Tibial nerve (tissue), 4 donors: ENCODE measurements around the gene ENTR1. TPM values are rescaled to one million over a fixed set of nuclear protein-coding genes. Genes with fewer than 3 reads are reported as not detected.

Source experiments
- DNase-seq, 2 donors: peaks; one replicate each; pipeline ENCODE4 v3.0.0-alpha.2; 2019; ENCODE audit warnings: low spot score in 2 of 2
- H3K27ac ChIP-seq, 4 donors: fragments of 200-600 bp; sonication (generic) in 3 of 4; one replicate each; pipeline ENCODE4 v1.5.1; 2017 to 2019; ENCODE audit warnings: mild to moderate bottlenecking in 1 of 4
- H3K27me3 ChIP-seq, 2 donors: fragments of 200-600 bp; sonication (generic) in 1 of 2; one replicate each; pipeline versions ENCODE4 v1.5.1 to v1.6.0; 2017 to 2019
- H3K36me3 ChIP-seq, 3 donors: fragments of 200-600 bp; sonication (generic); one replicate each; pipeline ENCODE4 v1.5.1; 2018 to 2019
- H3K4me1 ChIP-seq, 4 donors: fragments of 200-600 bp; sonication (generic) in 3 of 4; one replicate each; pipeline ENCODE4 v1.5.1; 2017 to 2019
- H3K4me3 ChIP-seq, 4 donors: fragments of 200-600 bp; sonication (generic) in 3 of 4; one replicate each; pipeline ENCODE4 v1.5.1; 2017 to 2019; ENCODE audit warnings: mild to moderate bottlenecking in 1 of 4, moderate library complexity in 1 of 4
- H3K9me3 ChIP-seq, 4 donors: fragments of 200-600 bp; sonication (generic) in 3 of 4; one replicate each; pipeline ENCODE4 v1.5.1; 2017 to 2019
- EP300 ChIP-seq, 2 donors: sonication (generic); formaldehyde crosslinking; IDR thresholded peaks; one replicate each; pipeline ENCODE4 v1.6.1; 2017; ENCODE audit warnings: antibody characterized with exemption in 2 of 2, mild to moderate bottlenecking in 1 of 2
- POLR2A ChIP-seq, 2 donors: fragments of 450-650 bp; IDR thresholded peaks; one replicate each; pipeline ENCODE4 v1.6.1; 2017; ENCODE audit warnings: antibody characterized with exemption in 2 of 2, mild to moderate bottlenecking in 2 of 2, moderate library complexity in 2 of 2
- WGBS, 2 donors: methylation state at CpG; one replicate each; pipeline ENCODE4 v1.1.5; 2018; 5-methylcytosine and 5-hydroxymethylcytosine counted together
- total RNA-seq, 4 donors: library from RNA; depleted of rRNA; stranded (reverse); fragments of >200 nt; gene quantifications; one replicate each; pipeline ENCODE4 v1.1.0, GENCODE V29; 2016
- TF ChIP-seq, protein P1 (sequence below), 5 experiments: fragments of 200-600 bp in 3 of 5; fragments of 450-650 bp in 2 of 5; sonication (generic) in 3 of 5; IDR thresholded peaks; one replicate each; pipeline ENCODE4 v1.5.1; 2016 to 2019; ENCODE audit warnings: antibody characterized with exemption in 5 of 5, mild to moderate bottlenecking in 3 of 5, moderate library complexity in 2 of 5

Gene ENTR1
- total RNA-seq, 4 donors from 2014 or later = 52.6 to 101 (median 70.9) TPM

DNA sequence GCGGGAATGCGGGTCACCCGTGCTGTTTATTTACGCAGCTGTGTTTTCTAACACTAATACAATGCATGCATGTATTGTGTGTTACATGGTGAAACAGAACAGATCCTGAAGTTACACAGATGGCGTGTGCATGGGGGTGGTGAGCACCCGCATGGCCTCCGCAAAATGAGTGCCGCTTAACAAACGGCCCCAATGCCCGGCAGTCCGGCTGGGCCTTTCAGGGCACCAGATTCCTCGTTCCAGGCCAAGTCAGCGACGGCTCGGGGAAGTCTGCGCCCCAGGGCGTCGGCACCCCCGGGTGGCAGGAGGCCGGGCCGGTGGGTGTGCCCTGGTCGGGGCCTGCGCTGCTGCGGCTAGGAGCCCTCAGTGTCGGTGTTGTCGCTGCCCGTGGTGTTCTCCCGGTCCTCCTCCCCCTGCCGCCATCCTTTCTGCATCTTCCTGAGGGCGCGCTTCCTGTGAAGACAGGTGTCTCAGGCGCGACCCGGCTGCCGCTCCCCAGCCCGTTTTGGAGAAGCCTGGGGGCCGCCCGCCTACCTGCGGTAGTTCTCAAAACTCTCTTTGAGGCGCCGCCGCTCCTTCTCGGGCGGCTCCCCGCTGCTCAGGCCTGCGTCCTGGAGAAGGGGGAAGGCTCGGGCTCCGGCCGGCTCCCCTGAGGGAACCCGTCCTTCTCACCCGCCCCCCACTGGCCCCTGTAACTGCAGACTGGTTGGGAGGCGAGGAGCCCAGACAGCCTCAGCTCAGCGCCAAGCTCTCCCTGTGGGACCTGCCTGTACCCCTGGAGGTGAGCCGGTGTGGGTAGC is 46.3 kb downstream of the ENTR1 start:
- peaks cover 0 to 60% (median 21%) of the 10 kb centered on the region in 4 donors for H3K4me1 ChIP-seq
- H3K4me3 ChIP-seq = peak overlapping the region in 2 of 4 donors; percentile 86 to 89
- TF ChIP-seq, protein P1, sequence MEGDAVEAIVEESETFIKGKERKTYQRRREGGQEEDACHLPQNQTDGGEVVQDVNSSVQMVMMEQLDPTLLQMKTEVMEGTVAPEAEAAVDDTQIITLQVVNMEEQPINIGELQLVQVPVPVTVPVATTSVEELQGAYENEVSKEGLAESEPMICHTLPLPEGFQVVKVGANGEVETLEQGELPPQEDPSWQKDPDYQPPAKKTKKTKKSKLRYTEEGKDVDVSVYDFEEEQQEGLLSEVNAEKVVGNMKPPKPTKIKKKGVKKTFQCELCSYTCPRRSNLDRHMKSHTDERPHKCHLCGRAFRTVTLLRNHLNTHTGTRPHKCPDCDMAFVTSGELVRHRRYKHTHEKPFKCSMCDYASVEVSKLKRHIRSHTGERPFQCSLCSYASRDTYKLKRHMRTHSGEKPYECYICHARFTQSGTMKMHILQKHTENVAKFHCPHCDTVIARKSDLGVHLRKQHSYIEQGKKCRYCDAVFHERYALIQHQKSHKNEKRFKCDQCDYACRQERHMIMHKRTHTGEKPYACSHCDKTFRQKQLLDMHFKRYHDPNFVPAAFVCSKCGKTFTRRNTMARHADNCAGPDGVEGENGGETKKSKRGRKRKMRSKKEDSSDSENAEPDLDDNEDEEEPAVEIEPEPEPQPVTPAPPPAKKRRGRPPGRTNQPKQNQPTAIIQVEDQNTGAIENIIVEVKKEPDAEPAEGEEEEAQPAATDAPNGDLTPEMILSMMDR (IDR thresholded peaks at IDR 0.05) = no peak
- TF ChIP-seq POLR2A (IDR thresholded peaks at IDR 0.05) = no peak
- no peak for TF ChIP-seq EP300 (IDR thresholded peaks at IDR 0.05)
- H3K36me3 ChIP-seq = peaks cover 0 to 2% (median 0%) of the 10 kb centered on the region in 3 donors
- no peak for DNase-seq
- H3K9me3 ChIP-seq = no peaks in the 10 kb centered on the region
- peak overlapping the region in 2 of 4 donors; percentile 95 to 98 for H3K27ac ChIP-seq
- 35 to 42% methylated on average over 35 to 49 of the region's 54 CpGs for WGBS, 2 donors
- H3K27me3 ChIP-seq = no peaks in the 10 kb centered on the region

DNA sequence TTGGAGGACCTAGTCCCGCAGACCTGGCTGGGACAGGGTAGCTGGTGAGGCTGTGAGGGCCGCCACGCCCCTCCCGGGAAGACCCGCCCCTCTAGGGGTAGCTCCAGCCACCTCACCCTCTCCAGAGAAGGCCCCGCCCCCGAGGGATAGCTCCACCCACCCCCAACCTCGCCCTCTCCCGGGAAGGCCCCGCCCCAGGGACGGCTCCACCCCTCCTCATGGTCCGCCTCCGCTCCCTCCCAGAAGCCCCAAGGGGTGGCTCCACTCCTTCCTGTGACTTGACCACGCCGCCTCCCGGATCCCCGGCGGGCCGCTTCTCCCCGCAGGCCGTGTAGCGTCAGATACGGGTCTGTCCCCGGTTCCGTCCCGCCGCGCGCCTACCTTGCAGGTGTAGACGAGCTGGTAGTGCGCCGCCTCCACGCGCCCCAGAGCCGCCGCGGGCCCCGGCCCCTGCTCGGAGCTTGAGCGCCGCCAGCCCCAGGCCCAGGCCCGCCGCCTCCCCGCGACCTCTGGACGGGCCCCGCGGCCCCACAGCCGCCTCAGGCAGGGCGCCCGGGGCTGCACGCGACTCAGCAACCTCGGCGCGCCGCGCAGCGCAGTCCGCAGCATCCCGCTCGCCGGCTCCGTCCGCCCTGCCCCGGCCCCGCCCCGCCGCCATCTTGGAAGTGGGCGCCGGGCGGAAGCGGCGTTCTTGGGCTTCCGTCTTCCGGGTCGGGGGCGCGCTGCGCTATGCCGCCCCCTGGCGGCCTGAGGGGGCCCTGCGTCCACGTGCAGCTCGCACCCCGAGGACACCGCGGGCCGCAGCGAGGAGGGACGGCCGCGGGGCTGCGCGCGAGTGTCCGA is 47.1 kb downstream of the ENTR1 start, which contains the start of gene DNLZ:
Gene DNLZ, minus strand, starts transcription at position 639 of the 843 bp plus-strand sequence. Its CDS starts 30 bp downstream, at position 609.
- peak; percentile 93 to 95 for DNase-seq
- peaks cover 0 to 63% (median 21%) of the 10 kb centered on the region in 4 donors for H3K4me1 ChIP-seq
- peak within 1 kb of the TSS; percentile 71 to 89 (median 84) for H3K4me3 ChIP-seq
- WGBS, 2 donors = 0 to 2% methylated on average over 26 to 83 of the region's 97 CpGs
- TF ChIP-seq, protein P1 (IDR thresholded peaks at IDR 0.05) = peak; percentile 99 to 100 (median 100)
- TF ChIP-seq POLR2A (IDR thresholded peaks at IDR 0.05) = peak; percentile 72 to 74
- TF ChIP-seq EP300 (IDR thresholded peaks at IDR 0.05) = peak; percentile 10 to 88
- peak within 1 kb of the TSS; percentile 90 to 98 (median 93) for H3K27ac ChIP-seq
- H3K27me3 ChIP-seq = no peaks in the 10 kb centered on the region
- no peaks in the 10 kb centered on the region for H3K9me3 ChIP-seq
- H3K36me3 ChIP-seq = peaks cover 0 to 10% (median 0%) of the 10 kb centered on the region in 3 donors

DNA sequence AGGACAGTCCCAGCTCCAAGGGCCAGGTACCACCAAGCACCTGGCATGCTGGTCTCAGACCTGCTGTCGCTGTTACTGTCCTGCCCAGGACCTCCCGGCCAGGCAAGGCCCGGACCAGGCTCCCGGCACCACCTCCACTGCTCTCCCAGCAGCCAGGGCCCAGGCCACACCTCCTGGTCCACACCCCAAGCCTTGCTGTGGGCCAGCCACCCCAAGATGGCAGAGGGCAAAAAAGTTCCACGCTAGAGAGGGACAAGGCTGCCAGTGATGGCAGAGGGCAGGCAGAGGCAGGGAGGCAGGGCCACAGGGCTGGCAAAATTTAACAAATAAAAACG is 48.0 kb downstream of the ENTR1 start:
- no peaks in the 10 kb centered on the region for H3K9me3 ChIP-seq
- no peak for DNase-seq
- H3K27ac ChIP-seq = peak overlapping the region; percentile 68 to 98 (median 84)
- peaks cover 0 to 19% (median 0%) of the 10 kb centered on the region in 3 donors for H3K36me3 ChIP-seq
- no peak for TF ChIP-seq EP300 (IDR thresholded peaks at IDR 0.05)
- no peak for TF ChIP-seq POLR2A (IDR thresholded peaks at IDR 0.05)
- TF ChIP-seq, protein P1 (IDR thresholded peaks at IDR 0.05) = no peak
- WGBS, 2 donors = 69 to 77% methylated on average over 2 to 3 of the region's 6 CpGs
- H3K27me3 ChIP-seq = no peaks in the 10 kb centered on the region
- H3K4me1 ChIP-seq = peaks cover 0 to 63% (median 21%) of the 10 kb centered on the region in 4 donors
- peak overlapping the region in 1 of 4 donors; percentile 86 for H3K4me3 ChIP-seq

DNA sequence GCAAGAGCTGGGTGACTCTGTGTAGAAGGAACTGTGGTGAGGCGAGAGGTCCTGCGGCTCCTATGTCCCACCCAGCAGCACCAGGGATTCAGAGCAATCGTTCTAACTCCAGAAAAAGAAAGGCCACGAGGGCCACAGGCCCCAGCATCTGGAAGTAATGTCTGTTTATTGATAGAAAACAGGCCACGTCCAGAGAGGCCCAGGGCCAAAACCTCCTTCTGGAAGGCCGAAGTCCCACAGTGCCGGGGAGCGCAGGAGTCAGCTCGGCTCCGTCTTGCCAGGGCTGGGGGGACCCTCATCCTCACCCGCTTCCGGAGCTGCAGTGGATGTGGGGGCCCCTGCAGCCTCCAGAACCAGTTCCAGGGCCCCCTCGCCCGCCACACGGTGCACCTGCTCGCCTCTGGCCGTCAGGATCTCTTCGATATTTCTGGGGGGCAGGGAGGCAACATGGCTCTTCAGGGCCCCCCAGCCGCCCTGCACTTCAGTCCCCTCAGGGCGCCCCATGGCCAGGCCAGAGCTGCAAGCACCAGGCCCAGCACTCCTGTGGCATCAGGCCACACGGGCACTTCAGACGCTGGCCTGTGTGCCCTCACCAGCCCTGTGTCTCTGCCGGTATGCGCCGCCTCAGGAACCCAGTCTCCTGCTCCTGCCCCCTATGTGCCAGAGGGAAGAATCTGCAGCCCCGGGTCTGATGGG is 48.5 kb downstream of the ENTR1 start:
- Histone ChIP-seq H3K27ac (peak overlapping the region; percentile 68 to 98 (median 84)), H3K27me3 (no peaks in the 10 kb centered on the region), H3K4me3 (no peak overlapping the region), H3K4me1 (peaks cover 0 to 67% (median 21%) of the 10 kb centered on the region in 4 donors), H3K9me3 (no peaks in the 10 kb centered on the region), H3K36me3 (peaks cover 0 to 24% (median 0%) of the 10 kb centered on the region in 3 donors)
- TF ChIP-seq POLR2A (IDR thresholded peaks at IDR 0.05) = no peak
- TF ChIP-seq, protein P1 (IDR thresholded peaks at IDR 0.05) = no peak
- TF ChIP-seq EP300 (IDR thresholded peaks at IDR 0.05) = no peak
- peak in 1 of 2 donors; percentile 30 for DNase-seq
- 58% methylated on average over 14 to 16 of the region's 26 CpGs for WGBS, 2 donors
